ENCODE data around the gene CEP20. TPM values are rescaled to one million over a fixed set of nuclear protein-coding genes. Genes with fewer than 3 reads are reported as not detected.

The CEP20 gene
- total RNA-seq, 1 experiment from 2014 or later = 36.9 TPM

DNA sequence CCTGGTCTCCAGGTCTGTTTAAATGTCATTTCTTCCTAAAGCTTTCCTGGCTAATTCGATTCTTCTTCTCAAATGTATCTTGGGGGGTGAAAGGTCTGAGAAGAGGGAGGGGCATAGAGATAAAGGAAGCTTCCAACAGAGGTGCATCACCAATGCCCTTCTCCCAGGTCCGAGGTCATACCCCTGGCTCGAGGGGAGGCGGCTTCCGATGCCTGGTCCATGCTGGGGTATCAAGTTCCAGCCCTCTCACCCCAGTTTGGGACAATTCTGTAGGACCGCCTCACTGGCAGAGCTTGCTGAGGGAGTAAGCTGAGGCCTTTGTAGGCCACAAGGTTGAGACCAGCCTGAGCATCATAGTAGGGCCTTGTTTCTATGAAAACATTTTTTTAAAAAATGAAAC is 10.3 kb upstream of the CEP20 start:
- H3T11ph ChIP-seq (ENCODE audit: low read length) = no peak overlapping the region
- no peaks in the 10 kb centered on the region for H3K4me1 ChIP-seq (ENCODE audit: insufficient read depth, low read length)
- no peak overlapping the region for H2AK5ac ChIP-seq (ENCODE audit: insufficient read length, low read length)
- no peak overlapping the region for H4K5ac ChIP-seq (ENCODE audit: insufficient read length, low read depth, low read length)
- Mint-ChIP-seq H3K9me3 (no peaks in the 10 kb centered on the region; a peak in 1 of 5 replicates), H3K4me3 (no peak overlapping the region), H3K36me3 (ENCODE audit: insufficient read depth in 1 of 3, low read depth in 3 of 3) (no peaks in the 10 kb centered on the region), H3K4me1 (peaks cover 6 to 13% of the 10 kb centered on the region in 2 experiments), H3K27me3 (ENCODE audit: low read depth) (no peaks in the 10 kb centered on the region), H3K27ac (no peak overlapping the region)
- H4K8ac ChIP-seq (replicated peaks; ENCODE audit: insufficient read length, low read depth, low read length) = no peak overlapping the region
- H3K27me3 ChIP-seq (ENCODE audit: insufficient read depth, low read length) = no peaks in the 10 kb centered on the region
- no CpG with 5 or more reads among the region's 6 CpGs for WGBS (ENCODE audit: extremely low coverage, insufficient read length, low lambda C conversion rate)
- no peak overlapping the region for H3K4ac ChIP-seq (ENCODE audit: low read depth, low read length)
- H3K9ac ChIP-seq (ENCODE audit: extremely low read depth, insufficient read length, low read length) = no peak overlapping the region
- no peaks in the 10 kb centered on the region for H4K20me1 ChIP-seq (ENCODE audit: control insufficient read depth, insufficient read depth, insufficient read length)
- no peak overlapping the region for H2BK20ac ChIP-seq (ENCODE audit: low read depth, low read length, poor library complexity, severe bottlenecking)
- no peaks in the 10 kb centered on the region for H3K79me2 ChIP-seq (ENCODE audit: insufficient read depth, low read length)
- TF ChIP-seq, protein P1, sequence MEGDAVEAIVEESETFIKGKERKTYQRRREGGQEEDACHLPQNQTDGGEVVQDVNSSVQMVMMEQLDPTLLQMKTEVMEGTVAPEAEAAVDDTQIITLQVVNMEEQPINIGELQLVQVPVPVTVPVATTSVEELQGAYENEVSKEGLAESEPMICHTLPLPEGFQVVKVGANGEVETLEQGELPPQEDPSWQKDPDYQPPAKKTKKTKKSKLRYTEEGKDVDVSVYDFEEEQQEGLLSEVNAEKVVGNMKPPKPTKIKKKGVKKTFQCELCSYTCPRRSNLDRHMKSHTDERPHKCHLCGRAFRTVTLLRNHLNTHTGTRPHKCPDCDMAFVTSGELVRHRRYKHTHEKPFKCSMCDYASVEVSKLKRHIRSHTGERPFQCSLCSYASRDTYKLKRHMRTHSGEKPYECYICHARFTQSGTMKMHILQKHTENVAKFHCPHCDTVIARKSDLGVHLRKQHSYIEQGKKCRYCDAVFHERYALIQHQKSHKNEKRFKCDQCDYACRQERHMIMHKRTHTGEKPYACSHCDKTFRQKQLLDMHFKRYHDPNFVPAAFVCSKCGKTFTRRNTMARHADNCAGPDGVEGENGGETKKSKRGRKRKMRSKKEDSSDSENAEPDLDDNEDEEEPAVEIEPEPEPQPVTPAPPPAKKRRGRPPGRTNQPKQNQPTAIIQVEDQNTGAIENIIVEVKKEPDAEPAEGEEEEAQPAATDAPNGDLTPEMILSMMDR (conservative IDR thresholded peaks at IDR 0.05) = no peak
- no peak overlapping the region for H3K56ac ChIP-seq (ENCODE audit: insufficient read length, low read depth, low read length)
- H2AFZ ChIP-seq (ENCODE audit: low read length) = no peak overlapping the region
- H3K9me3 ChIP-seq (ENCODE audit: control insufficient read depth, low read depth, low read length) = no peaks in the 10 kb centered on the region
- no peak overlapping the region for H4K91ac ChIP-seq (ENCODE audit: insufficient read length, low read depth, low read length)
- no peak overlapping the region for H3K23ac ChIP-seq (ENCODE audit: insufficient read length, low read depth, low read length)
- H3K27ac ChIP-seq (ENCODE audit: insufficient read length, low read depth, low read length) = no peak overlapping the region
- peak overlapping the region; percentile 99; the same call in 1 of the 2 replicates for H2BK15ac ChIP-seq (ENCODE audit: low read depth, low read length)
- H3K18ac ChIP-seq (ENCODE audit: insufficient read length, low read depth, low read length) = no peak overlapping the region
- no peaks in the 10 kb centered on the region for H3K23me2 ChIP-seq (ENCODE audit: insufficient read length, low read depth, low read length, poor library complexity, severe bottlenecking)
- no peak overlapping the region for H2BK120ac ChIP-seq (ENCODE audit: low read depth, low read length, poor library complexity, severe bottlenecking)
- no peak overlapping the region for H3K14ac ChIP-seq (ENCODE audit: insufficient read depth, low read length)
- H3K79me1 ChIP-seq (ENCODE audit: insufficient read depth, low read depth, low read length, poor library complexity, severe bottlenecking) = no peaks in the 10 kb centered on the region
- no peak for DNase-seq
- no peak overlapping the region for H2BK5ac ChIP-seq (ENCODE audit: insufficient read length, low read length)
- no peak overlapping the region for H2BK12ac ChIP-seq (ENCODE audit: insufficient read length, low read depth, low read length)
- no peak overlapping the region for H3K4me2 ChIP-seq (ENCODE audit: insufficient read depth, insufficient read length, low read length)
